COLO829 (cell line): ENCODE measurements around the gene MAP3K5.

Experiments
- DNase-seq: peaks from one replicate; pipeline ENCODE4 v3.0.0; 2012; ENCODE audit warnings: low spot score

Gene MAP3K5

GRCh38 chr6:136579800-136580199 lies 212.5 kb downstream of the MAP3K5 start:
- no peak for DNase-seq

- DNase-seq, result no peak
Observed at GRCh38 chr6:136576821-136577220, 215.5 kb downstream of the MAP3K5 start.

DNA sequence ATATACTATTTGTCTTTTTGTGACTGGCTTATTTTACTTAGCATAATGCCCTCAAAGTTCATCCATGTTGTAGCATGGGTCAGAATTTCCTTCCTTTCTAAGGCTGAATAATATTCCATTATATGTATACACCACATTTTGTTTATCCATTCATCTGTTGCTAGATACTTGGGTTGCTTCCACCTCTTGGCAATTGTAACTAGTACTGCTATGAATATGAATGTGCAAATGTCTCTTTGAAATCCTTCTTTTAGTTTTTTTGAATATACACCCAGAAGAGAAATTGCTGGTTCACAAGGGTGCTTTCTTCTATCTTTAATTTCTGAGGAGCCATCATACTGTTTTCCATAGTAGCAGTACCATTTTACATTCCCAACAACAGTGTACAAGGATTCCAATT lies 220.8 kb downstream of the MAP3K5 start:
- no peak for DNase-seq

GRCh38 chr6:136571065-136571464 lies 221.2 kb downstream of the MAP3K5 start:
- no peak for DNase-seq

GRCh38 chr6:136568129-136568528 lies 224.1 kb downstream of the MAP3K5 start:
- no peak for DNase-seq

DNA sequence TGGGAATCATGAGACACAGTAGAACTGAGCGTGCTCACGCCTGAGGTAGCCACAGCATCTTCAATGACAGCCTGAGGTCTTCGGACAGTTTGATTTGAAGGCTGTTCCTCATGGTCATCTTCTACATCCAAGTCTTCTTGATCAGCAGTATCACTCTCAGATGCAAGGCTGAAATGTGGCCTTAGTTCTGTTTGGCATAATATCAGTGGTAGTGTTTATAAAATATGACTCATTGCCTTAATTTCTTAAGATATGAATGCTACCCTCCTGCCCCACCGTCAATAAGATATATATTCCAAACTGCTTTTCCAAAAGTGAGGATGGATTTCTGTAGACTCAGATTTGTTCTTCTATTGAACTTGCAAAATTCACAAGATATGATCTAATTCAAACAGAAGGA lies 224.6 kb downstream of the MAP3K5 start:
- DNase-seq, result no peak

- no peak for DNase-seq
Observed at GRCh38 chr6:136566851-136567250, 225.4 kb downstream of the MAP3K5 start.

- DNase-seq, result no peak
Observed at GRCh38 chr6:136566007-136566487, 226.2 kb downstream of the MAP3K5 start.

GRCh38 chr6:136564180-136564579 lies 228.1 kb downstream of the MAP3K5 start:
- DNase-seq, result no peak

DNA sequence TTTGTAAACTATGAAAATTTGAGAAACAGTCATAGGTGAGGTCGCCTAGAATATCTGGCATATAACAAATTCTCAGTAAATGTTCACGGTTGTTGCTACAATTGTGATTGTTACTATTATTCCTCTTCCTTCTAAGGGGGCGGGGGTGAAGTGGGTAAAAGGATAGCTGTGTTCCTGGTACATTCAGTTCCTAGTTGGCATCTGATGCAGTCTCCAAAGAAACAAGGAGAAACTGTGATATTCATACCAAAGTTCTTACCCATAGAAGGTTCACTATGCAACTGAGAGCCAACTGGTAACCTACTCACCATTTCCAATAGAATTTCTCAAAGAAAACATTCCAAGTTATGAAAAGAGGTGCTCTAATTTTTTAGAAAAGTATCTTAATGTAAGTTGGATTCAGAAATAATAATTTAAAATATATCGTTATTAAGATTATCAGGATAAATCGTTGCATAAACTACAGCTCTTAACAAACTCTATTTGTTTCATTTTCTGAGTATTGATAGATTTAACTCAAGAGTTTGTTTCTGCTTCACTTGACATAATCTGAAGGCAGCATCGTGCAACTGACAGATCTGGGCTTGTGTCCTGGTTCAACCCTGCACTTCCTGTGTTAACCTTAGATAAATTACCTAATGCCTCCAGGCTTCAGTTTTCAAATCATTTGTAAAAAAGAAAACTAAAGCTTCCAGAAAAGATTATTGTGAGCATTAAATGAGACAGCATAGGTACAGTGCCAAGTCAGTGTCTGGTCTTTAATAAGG lies 228.7 kb downstream of the MAP3K5 start:
- DNase-seq, result no peak

- no peak for DNase-seq
Observed at GRCh38 chr6:136562211-136562610, 230.1 kb downstream of the MAP3K5 start.

DNA sequence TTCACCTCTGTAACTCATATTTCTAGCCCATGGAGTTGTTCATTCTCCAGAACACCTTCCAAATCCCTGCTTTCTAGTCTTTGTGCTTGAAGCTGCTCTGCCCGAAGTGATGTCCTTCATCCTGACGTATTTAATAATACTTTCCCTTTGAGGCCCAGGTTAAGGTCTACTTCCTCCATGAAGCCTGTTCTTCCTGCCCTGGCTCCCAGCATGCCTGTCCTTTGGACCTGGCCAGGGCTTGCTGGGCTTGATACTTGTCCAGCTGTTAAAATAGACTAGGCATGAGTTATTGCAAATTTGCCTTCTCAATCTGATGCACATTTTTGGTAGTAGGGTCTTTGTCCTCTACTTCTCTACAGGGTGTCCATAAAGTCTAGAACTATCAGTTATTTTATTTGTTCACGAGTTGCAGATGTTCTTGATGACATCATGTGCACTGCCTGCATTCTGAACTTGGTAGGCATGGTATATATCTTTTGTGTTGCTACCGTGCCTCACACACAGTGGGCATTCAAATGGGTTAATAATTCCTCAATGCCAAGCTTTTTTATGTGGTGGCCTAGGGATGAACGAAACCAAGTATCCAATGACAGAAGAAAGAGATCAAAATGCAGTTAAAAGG lies 239.0 kb downstream of the MAP3K5 start:
- DNase-seq, result no peak

- DNase-seq, result no peak
Observed at GRCh38 chr6:136552054-136552453, 240.2 kb downstream of the MAP3K5 start.

GRCh38 chr6:136551103-136551502 lies 241.2 kb downstream of the MAP3K5 start:
- no peak for DNase-seq

GRCh38 chr6:136550330-136551071 lies 241.8 kb downstream of the MAP3K5 start, which contains the start of gene MAP7:
Gene MAP7 (minus strand): TSS chr6:136550422. CDS start chr6:136550408, 14 bp downstream.
- DNase-seq, result no peak

DNA sequence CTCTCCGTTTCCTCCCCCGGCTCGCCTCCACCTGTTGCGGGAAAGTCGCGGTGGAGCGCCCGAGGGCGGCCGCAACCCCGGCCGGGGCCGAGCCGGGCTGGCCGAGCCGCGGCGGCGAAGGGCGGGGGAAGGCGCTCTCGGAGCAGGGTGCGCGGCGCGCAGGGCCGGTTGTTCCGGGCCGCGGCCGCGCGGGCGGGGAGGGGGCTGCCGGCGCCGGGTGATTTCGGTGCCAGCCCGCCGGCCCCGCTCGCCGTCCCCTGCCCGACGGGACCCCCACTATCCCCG lies 242.3 kb downstream of the MAP3K5 start:
- no peak for DNase-seq

DNA sequence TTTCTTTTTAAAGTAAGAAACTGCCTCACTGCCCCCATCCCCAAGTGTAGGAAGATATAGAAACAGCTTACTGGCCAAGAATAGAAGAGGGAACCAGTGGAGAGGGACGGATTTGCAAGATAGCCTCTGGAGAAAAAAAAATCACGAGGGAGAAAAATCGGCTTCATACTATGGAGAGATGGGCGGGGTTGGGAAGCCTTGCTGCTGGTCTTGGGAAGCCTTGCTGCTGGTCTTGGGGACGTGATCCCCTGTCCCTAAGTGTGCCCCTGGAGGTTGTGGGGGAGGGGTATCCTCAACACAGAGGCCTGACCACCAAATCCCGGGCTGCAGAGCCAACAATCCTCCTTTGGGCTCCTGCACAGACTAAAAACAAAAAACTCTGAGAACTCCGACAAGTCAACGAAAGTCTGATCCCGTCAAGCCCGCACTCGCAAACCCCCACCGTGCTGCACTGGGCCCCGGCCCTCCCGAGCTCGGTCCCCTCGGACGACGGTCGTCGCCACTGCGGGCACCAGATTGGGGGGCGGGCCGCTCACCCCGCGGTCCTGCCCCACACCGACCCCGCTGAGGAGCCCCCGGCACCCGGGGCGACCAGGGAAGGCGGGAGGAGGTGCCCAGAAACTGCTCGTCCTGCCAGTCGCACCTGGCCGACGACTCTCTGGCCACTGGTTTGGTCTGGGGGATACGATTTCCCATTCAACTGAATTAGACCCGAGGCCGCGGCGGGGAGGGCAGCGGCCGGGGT lies 242.8 kb downstream of the MAP3K5 start:
- DNase-seq, result no peak

DNA sequence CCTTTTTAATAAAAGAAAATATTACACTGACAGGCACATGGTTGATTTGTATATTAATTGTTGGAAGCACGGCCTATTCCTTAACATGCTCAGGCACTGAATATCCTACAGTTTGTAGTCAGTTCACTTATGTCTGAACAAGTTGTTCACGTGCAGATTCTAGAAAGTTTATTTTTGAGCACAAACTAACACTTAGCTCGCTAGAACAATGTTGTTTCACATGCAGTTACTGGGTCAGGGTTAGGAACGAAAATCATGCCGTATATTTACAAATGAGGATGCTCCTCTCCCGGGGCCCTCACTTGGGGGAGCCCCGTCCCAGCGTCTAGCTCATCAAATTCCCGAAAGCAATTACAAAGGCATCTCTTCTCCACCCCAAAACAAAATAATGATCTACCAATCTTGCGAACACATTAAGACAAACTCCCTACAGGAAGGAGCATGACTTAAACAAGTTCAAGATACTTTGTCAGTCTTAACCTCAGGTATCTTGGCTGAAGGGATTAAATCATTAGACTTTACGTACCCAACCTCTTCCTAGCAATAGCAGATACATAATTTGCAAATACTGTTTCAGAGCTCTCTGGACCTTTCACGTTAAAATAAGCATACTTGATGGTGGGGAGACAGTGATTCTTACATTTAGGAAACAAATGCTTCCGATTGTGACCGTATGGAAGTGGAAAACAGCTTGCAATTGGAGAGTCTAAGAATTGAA lies 243.5 kb downstream of the MAP3K5 start:
- DNase-seq, result no peak

GRCh38 chr6:136547871-136548270 lies 244.4 kb downstream of the MAP3K5 start:
- DNase-seq, result no peak

DNA sequence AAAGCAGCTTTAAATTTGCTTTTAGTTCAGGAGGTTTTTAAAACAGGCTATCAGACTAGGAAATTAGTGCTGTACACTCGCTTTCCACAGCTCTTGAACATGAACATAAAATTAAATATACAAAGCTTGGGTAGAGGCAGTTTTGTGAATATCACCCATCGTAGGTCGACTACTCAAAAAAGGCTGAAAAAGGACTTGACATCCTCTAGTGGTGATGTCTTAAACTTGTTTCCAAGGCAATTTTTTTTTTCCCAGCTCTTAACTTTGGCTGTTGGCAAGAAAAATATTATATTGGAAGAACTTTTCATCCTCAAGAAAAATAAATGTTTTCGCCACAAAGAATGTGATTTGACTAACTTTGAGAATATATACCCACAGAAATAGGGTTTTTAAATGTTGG lies 244.9 kb downstream of the MAP3K5 start:
- DNase-seq, result peak; percentile 27

- no peak for DNase-seq
Observed at GRCh38 chr6:136546331-136546730, 245.9 kb downstream of the MAP3K5 start.

DNA sequence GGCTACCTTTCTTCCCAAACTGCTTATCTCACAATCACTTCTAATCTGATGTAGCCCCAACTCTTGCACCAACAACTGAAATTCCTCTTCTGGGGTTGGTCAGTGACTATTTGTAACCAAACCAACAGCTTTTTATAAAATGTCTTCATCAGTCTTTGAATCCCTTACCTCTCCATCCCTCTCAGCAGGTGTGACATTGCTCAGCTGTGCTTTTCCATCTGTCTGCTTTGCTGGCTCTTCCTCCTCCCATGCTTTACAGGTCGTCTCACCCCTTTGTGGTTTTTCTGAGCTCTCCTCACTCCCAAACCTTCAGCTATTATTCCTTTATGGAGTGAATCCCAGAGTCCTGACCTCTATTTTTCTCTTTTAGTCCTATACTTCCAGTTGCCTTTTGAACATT lies 248.0 kb downstream of the MAP3K5 start:
- DNase-seq, result no peak
